Esophagus muscularis mucosa (tissue), 4 donors: ENCODE results near the gene GOLIM4. TPM values are rescaled to one million over a fixed set of nuclear protein-coding genes. Genes with fewer than 3 reads are reported as not detected.
"Not testable (repeated sequence)": the region's sequence is repeated elsewhere in the genome, so short reads cannot be mapped to it uniquely, and the experiment has no call there.

ENCODE experiments used
- DNase-seq: peaks from one replicate; pipeline ENCODE4 v3.0.0-alpha.2; 2017; ENCODE audit errors: extremely low spot score
- H3K27ac ChIP-seq, 4 donors: fragments of 200-600 bp; sonication (generic); replicated peaks in 1 of 4; 1 replicate in 3 of 4; 2 replicates in 1 of 4; pipeline ENCODE4 v1.5.1; 2016 to 2019; ENCODE audit warnings: mild to moderate bottlenecking in 1 of 4
- H3K27me3 ChIP-seq, 4 donors: fragments of 200-600 bp; sonication (generic); one replicate each; pipeline versions ENCODE4 v1.5.1 to v1.6.0; 2016 to 2019
- H3K36me3 ChIP-seq, 4 donors: fragments of 200-600 bp; sonication (generic); one replicate each; pipeline ENCODE4 v1.5.1; 2016 to 2019
- H3K4me1 ChIP-seq, 4 donors: fragments of 200-600 bp; sonication (generic); one replicate each; pipeline ENCODE4 v1.5.1; 2016 to 2019
- H3K4me3 ChIP-seq, 4 donors: fragments of 200-600 bp; sonication (generic); 1 replicate in 2 of 4; 2 replicates in 2 of 4; pipeline ENCODE4 v1.5.1; 2016 to 2019; ENCODE audit warnings: mild to moderate bottlenecking in 4 of 4, moderate library complexity in 1 of 4
- H3K9me3 ChIP-seq, 4 donors: fragments of 200-600 bp; sonication (generic); 1 replicate in 3 of 4; 2 replicates in 1 of 4; pipeline ENCODE4 v1.5.1; 2016 to 2019
- CTCF ChIP-seq, 3 experiments: fragments of 200-600 bp in 2 of 3; fragments of 450-650 bp in 1 of 3; sonication (generic) in 2 of 3; IDR thresholded peaks; one replicate each; pipeline ENCODE4 v1.5.1; 2017 to 2019; ENCODE audit warnings: antibody characterized with exemption in 3 of 3, mild to moderate bottlenecking in 2 of 3, moderate library complexity in 1 of 3
- EP300 ChIP-seq: sonication (generic); formaldehyde crosslinking; IDR thresholded peaks from one replicate; pipeline ENCODE4 v1.6.1; 2017; ENCODE audit warnings: antibody characterized with exemption
- POLR2A ChIP-seq: fragments of 450-650 bp; IDR thresholded peaks from one replicate; pipeline ENCODE4 v1.6.1; 2017; ENCODE audit warnings: antibody characterized with exemption, moderate library complexity, mild to moderate bottlenecking, low read depth
- POLR2AphosphoS5 ChIP-seq, 2 donors: sonication (generic); formaldehyde crosslinking; IDR thresholded peaks; one replicate each; pipeline ENCODE4 v1.6.1; 2017; ENCODE audit warnings: antibody characterized with exemption in 2 of 2
- WGBS: methylation state at CpG from one replicate; pipeline ENCODE4 v1.1.5; 2018; 5-methylcytosine and 5-hydroxymethylcytosine counted together
- intact Hi-C: fragments of 100-400 bp; cut with DNase I; formaldehyde crosslinking; loops from one replicate; pipeline ENCODE4 v1.15.1; 2023
- total RNA-seq, 4 donors: library from RNA; depleted of rRNA; stranded (reverse); fragments of >200 nt; gene quantifications; one replicate each; pipeline versions ENCODE4 v1.1.0 to v1.2.1, GENCODE V29; 2016

Gene GOLIM4
- total RNA-seq, 4 donors from 2014 or later = 41.7 to 46.5 (median 45.0) TPM

- intact Hi-C loops = no loop called here
- peaks cover 26 to 47% (median 39%) of the 10 kb centered on the region in 4 donors for H3K4me1 ChIP-seq
- H3K36me3 ChIP-seq = no peaks in the 10 kb centered on the region
- no peak for TF ChIP-seq CTCF (IDR thresholded peaks at IDR 0.05)
- TF ChIP-seq POLR2A = no peak
- no peak for TF ChIP-seq POLR2AphosphoS5 (IDR thresholded peaks at IDR 0.05)
- TF ChIP-seq EP300 = no peak
- no peak overlapping the region for H3K4me3 ChIP-seq
- H3K27ac ChIP-seq = no peak overlapping the region
- H3K27me3 ChIP-seq = no peaks in the 10 kb centered on the region
- H3K9me3 ChIP-seq = no peaks in the 10 kb centered on the region
- DNase-seq = no peak
These were observed 32.6 kb downstream of the GOLIM4 start for GRCh38 chr3:168063122-168063521.

- no peak overlapping the region for H3K27ac ChIP-seq
- intact Hi-C loops = no loop called here
- TF ChIP-seq CTCF (IDR thresholded peaks at IDR 0.05) = no peak
- no peak for TF ChIP-seq POLR2A
- TF ChIP-seq EP300 = no peak
- TF ChIP-seq POLR2AphosphoS5 (IDR thresholded peaks at IDR 0.05) = no peak
- H3K4me1 ChIP-seq = peaks cover 26 to 48% (median 40%) of the 10 kb centered on the region in 4 donors
- 93% methylated on average over 6 of the region's 6 CpGs for WGBS
- no peaks in the 10 kb centered on the region for H3K9me3 ChIP-seq
- H3K36me3 ChIP-seq = no peaks in the 10 kb centered on the region
- H3K27me3 ChIP-seq = no peaks in the 10 kb centered on the region
- no peak for DNase-seq
- H3K4me3 ChIP-seq = no peak overlapping the region
These were observed 33.0 kb downstream of the GOLIM4 start for GRCh38 chr3:168062679-168063078.

GRCh38 chr3:168061332-168061996 is 34.3 kb downstream of the GOLIM4 start:
- intact Hi-C loops = no loop called here
- peaks cover 21 to 48% (median 39%) of the 10 kb centered on the region in 4 donors for H3K4me1 ChIP-seq
- H3K4me3 ChIP-seq = no peak overlapping the region
- no peak for DNase-seq
- H3K27me3 ChIP-seq = no peaks in the 10 kb centered on the region
- H3K9me3 ChIP-seq = no peaks in the 10 kb centered on the region
- no peaks in the 10 kb centered on the region for H3K36me3 ChIP-seq
- WGBS = 76% methylated on average over 5 of the region's 5 CpGs
- no peak overlapping the region for H3K27ac ChIP-seq
- TF ChIP-seq POLR2A = no peak
- TF ChIP-seq POLR2AphosphoS5 (IDR thresholded peaks at IDR 0.05) = no peak
- TF ChIP-seq EP300 = no peak
- no peak for TF ChIP-seq CTCF (IDR thresholded peaks at IDR 0.05)

- TF ChIP-seq POLR2A (no peak), CTCF (IDR thresholded peaks at IDR 0.05) (no peak), EP300 (no peak), POLR2AphosphoS5 (IDR thresholded peaks at IDR 0.05) (no peak)
- no peak overlapping the region for H3K27ac ChIP-seq
- 95% methylated on average over 3 of the region's 3 CpGs for WGBS
- H3K4me3 ChIP-seq = no peak overlapping the region
- H3K4me1 ChIP-seq = peaks cover 21 to 39% (median 29%) of the 10 kb centered on the region in 4 donors
- intact Hi-C loops = no loop called here
- no peaks in the 10 kb centered on the region for H3K27me3 ChIP-seq
- no peak for DNase-seq
- H3K9me3 ChIP-seq = no peaks in the 10 kb centered on the region
- no peaks in the 10 kb centered on the region for H3K36me3 ChIP-seq
These were observed 35.4 kb downstream of the GOLIM4 start for GRCh38 chr3:168060317-168060716.

GRCh38 chr3:168058481-168058880 is 37.2 kb downstream of the GOLIM4 start:
- no peak overlapping the region for H3K27ac ChIP-seq
- TF ChIP-seq POLR2A (no peak), EP300 (no peak), CTCF (IDR thresholded peaks at IDR 0.05) (no peak), POLR2AphosphoS5 (IDR thresholded peaks at IDR 0.05) (no peak)
- H3K4me1 ChIP-seq = peaks cover 16 to 32% (median 23%) of the 10 kb centered on the region in 4 donors
- H3K27me3 ChIP-seq = no peaks in the 10 kb centered on the region
- H3K4me3 ChIP-seq = no peak overlapping the region
- H3K36me3 ChIP-seq = no peaks in the 10 kb centered on the region
- DNase-seq = no peak
- H3K9me3 ChIP-seq = no peaks in the 10 kb centered on the region
- 78% methylated on average over 2 of the region's 2 CpGs for WGBS
- intact Hi-C loops = no loop called here

- H3K9me3 ChIP-seq, intact Hi-C loops, H3K4me3 ChIP-seq, H3K27ac ChIP-seq, H3K36me3 ChIP-seq, DNase-seq, H3K27me3 ChIP-seq: not testable (repeated sequence)
- H3K4me1 ChIP-seq = peaks cover 23 to 32% (median 26%) of the 10 kb centered on the region in 4 donors
- WGBS = 94% methylated on average over 7 of the region's 7 CpGs
These were observed 39.1 kb downstream of the GOLIM4 start for GRCh38 chr3:168056398-168057230.
